Hematopoietic multipotent progenitor cell (in vitro differentiated cells): ENCODE data around the gene PITX1. TPM values are rescaled to one million over a fixed set of nuclear protein-coding genes. Genes with fewer than 3 reads are reported as not detected.
A peak's percentile ranks its signal among the peaks of the same experiment; 100 is the strongest.
"Not testable (repeated sequence)": the region's sequence is repeated elsewhere in the genome, so short reads cannot be mapped to it uniquely, and the experiment has no call there.

Experiments
- DNase-seq, 3 donors: peaks; one replicate each; pipeline ENCODE4 v3.0.0-alpha.2; 2011 to 2015; ENCODE audit warnings: low read depth in 2 of 3, low spot score in 2 of 3
- total RNA-seq: library from RNA; depleted of rRNA; stranded (reverse); fragments of >200 nt; gene quantifications from one replicate; pipeline ENCODE4 v1.2.3, GENCODE V29; 2012

Gene PITX1
- under 0.01 TPM for total RNA-seq

- DNase-seq: no peak
Measured at GRCh38 chr5:135033901-135034235, at the start of gene PITX1. PITX1 (minus strand) TSS chr5:135034228; CDS start chr5:135033881, 347 bp downstream.

- DNase-seq: not testable (repeated sequence)
Measured at GRCh38 chr5:135083334-135083733, 49.3 kb upstream of the PITX1 start.

GRCh38 chr5:135081240-135081639 is 47.2 kb upstream of the PITX1 start:
- DNase-seq: no peak

- no peak for DNase-seq
Measured at GRCh38 chr5:135079760-135080159, 45.7 kb upstream of the PITX1 start.

GRCh38 chr5:135079099-135079681 is 45.2 kb upstream of the PITX1 start:
- no peak for DNase-seq

- no peak for DNase-seq
Measured at GRCh38 chr5:135076801-135077200, 42.8 kb upstream of the PITX1 start.

- DNase-seq: no peak
Measured at GRCh38 chr5:135076051-135076491, 42.0 kb upstream of the PITX1 start.

- no peak for DNase-seq
Measured at GRCh38 chr5:135075621-135076020, 41.6 kb upstream of the PITX1 start.

GRCh38 chr5:135073761-135074345 is 39.8 kb upstream of the PITX1 start:
- no peak for DNase-seq

- DNase-seq: no peak
Measured at GRCh38 chr5:135072387-135073281, 38.6 kb upstream of the PITX1 start.

GRCh38 chr5:135071311-135071710 is 37.3 kb upstream of the PITX1 start:
- DNase-seq: no peak

- DNase-seq: peak in 1 of 3 donors; percentile 18
Measured at GRCh38 chr5:135069895-135070657, 36.0 kb upstream of the PITX1 start.

- DNase-seq: no peak
Measured at GRCh38 chr5:135069016-135069770, 35.2 kb upstream of the PITX1 start.

GRCh38 chr5:135067587-135067986 is 33.6 kb upstream of the PITX1 start:
- no peak for DNase-seq

GRCh38 chr5:135066781-135067180 is 32.8 kb upstream of the PITX1 start:
- DNase-seq: no peak

GRCh38 chr5:135065306-135066265 is 31.6 kb upstream of the PITX1 start:
- DNase-seq: no peak

- DNase-seq: no peak
Measured at GRCh38 chr5:135064235-135064570, 30.2 kb upstream of the PITX1 start.

GRCh38 chr5:135063511-135064234 is 29.6 kb upstream of the PITX1 start:
- no peak for DNase-seq

- no peak for DNase-seq
Measured at GRCh38 chr5:135063056-135063445, 29.0 kb upstream of the PITX1 start.
